Left ventricle myocardium inferior (tissue), 1 donor: ENCODE measurements around the gene ST6GALNAC3. TPM values are rescaled to one million over a fixed set of nuclear protein-coding genes. Genes with fewer than 3 reads are reported as not detected.

Experiments
- DNase-seq: peaks from one replicate; pipeline ENCODE4 v3.0.0-alpha.2; 2020
- H3K27ac ChIP-seq: fragments of 200-600 bp; replicated peaks from 2 replicates; pipeline ENCODE4 v1.8.0; 2021
- H3K27me3 ChIP-seq: fragments of 200-600 bp; 2 replicates; pipeline ENCODE4 v1.8.0; 2021; ENCODE audit warnings: low read depth
- H3K36me3 ChIP-seq: fragments of 200-600 bp; 2 replicates; pipeline ENCODE4 v1.8.0; 2021
- H3K4me1 ChIP-seq: fragments of 200-600 bp; 2 replicates; pipeline ENCODE4 v1.8.0; 2021
- H3K4me3 ChIP-seq: fragments of 200-600 bp; 2 replicates; pipeline ENCODE4 v1.8.0; 2021; ENCODE audit warnings: mild to moderate bottlenecking, moderate library complexity
- H3K9me3 ChIP-seq: fragments of 200-600 bp; replicated peaks from 2 replicates; pipeline ENCODE4 v1.8.0; 2021
- intact Hi-C: fragments of 100-400 bp; cut with micrococcal nuclease; formaldehyde crosslinking; loops from one replicate; pipeline ENCODE4 v1.11.0; 2022
- total RNA-seq: library from RNA; stranded (reverse); fragmentation: NEBNext Ultra II Directional; extraction: Animal tissue kit (Norgen Biotek cat#: 25700); gene quantifications from one replicate; pipeline ENCODE4 v1.2.1, GENCODE V29; 2021
- TF ChIP-seq, protein P1 (sequence below): fragments of 200-600 bp; IDR thresholded peaks from 2 replicates; pipeline ENCODE4 v1.8.0; 2021; ENCODE audit warnings: antibody characterized with exemption, mild to moderate bottlenecking, borderline replicate concordance
- donor health status: DM: no; HTN: yes; CAD: no; lungs with severe emphysema.

Gene ST6GALNAC3
- total RNA-seq, 1 donor from 2014 or later: 4.5 TPM

DNA sequence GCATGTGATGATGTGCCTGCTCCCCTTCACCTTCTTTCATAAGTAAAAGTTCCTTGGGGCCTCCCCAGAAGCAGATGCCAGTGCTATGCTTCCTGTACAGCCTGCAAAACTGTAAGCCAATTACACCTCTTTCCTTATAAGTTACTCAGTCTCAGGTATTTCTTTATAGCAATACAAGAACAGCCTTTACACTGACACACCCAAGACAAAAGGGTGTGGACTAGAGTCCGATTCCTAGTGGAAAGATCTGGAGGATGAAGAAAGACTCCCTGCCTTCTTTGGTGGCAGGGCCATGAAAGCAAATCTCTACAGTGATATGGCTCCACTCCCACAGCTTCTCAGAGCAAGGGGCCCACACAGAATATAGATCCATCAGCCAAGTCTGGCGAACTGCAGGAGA is 583.1 kb downstream of the ST6GALNAC3 start:
- no peak overlapping the region for H3K4me3 ChIP-seq
- H3K9me3 ChIP-seq: peaks cover 4% of the 10 kb centered on the region
- H3K27me3 ChIP-seq: no peaks in the 10 kb centered on the region
- H3K27ac ChIP-seq: no peak overlapping the region
- no peak for DNase-seq
- intact Hi-C loops: no loop called here
- H3K36me3 ChIP-seq: no peaks in the 10 kb centered on the region
- H3K4me1 ChIP-seq: no peaks in the 10 kb centered on the region
- TF ChIP-seq, protein P1, sequence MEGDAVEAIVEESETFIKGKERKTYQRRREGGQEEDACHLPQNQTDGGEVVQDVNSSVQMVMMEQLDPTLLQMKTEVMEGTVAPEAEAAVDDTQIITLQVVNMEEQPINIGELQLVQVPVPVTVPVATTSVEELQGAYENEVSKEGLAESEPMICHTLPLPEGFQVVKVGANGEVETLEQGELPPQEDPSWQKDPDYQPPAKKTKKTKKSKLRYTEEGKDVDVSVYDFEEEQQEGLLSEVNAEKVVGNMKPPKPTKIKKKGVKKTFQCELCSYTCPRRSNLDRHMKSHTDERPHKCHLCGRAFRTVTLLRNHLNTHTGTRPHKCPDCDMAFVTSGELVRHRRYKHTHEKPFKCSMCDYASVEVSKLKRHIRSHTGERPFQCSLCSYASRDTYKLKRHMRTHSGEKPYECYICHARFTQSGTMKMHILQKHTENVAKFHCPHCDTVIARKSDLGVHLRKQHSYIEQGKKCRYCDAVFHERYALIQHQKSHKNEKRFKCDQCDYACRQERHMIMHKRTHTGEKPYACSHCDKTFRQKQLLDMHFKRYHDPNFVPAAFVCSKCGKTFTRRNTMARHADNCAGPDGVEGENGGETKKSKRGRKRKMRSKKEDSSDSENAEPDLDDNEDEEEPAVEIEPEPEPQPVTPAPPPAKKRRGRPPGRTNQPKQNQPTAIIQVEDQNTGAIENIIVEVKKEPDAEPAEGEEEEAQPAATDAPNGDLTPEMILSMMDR: no peak

GRCh38 chr1:76659171-76659940 is 584.8 kb downstream of the ST6GALNAC3 start:
- TF ChIP-seq, protein P1: no peak
- peaks cover 7% of the 10 kb centered on the region for H3K9me3 ChIP-seq
- DNase-seq: no peak
- no peak overlapping the region for H3K27ac ChIP-seq
- intact Hi-C loops: no loop called here
- H3K4me1 ChIP-seq: no peaks in the 10 kb centered on the region
- H3K27me3 ChIP-seq: no peaks in the 10 kb centered on the region
- H3K4me3 ChIP-seq: no peak overlapping the region
- no peaks in the 10 kb centered on the region for H3K36me3 ChIP-seq

DNA sequence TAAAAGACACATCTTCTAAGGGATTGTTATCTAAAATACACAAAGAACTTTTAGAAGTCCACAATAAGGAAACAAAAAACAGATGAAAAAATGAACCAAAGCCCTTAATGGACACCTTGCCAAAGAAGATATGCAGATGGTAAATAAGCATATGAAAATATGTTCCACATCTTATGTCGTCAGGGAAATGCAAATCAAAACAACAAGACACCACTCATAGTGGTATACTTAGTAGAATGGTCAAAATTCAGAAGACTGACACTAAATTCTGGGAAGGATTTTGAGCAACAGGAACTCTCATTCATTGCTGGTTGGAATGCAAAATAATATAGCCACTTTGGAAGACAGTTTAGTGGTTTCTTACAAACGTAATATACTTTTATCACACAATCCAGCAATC is 587.0 kb downstream of the ST6GALNAC3 start:
- Histone ChIP-seq H3K9me3 (peaks cover 7% of the 10 kb centered on the region), H3K36me3 (no peaks in the 10 kb centered on the region), H3K4me1 (no peaks in the 10 kb centered on the region), H3K4me3 (no peak overlapping the region), H3K27me3 (no peaks in the 10 kb centered on the region), H3K27ac (no peak overlapping the region)
- TF ChIP-seq, protein P1: no peak
- DNase-seq: no peak
- intact Hi-C loops: no loop called here

- peak; percentile 14 for DNase-seq
- H3K4me1 ChIP-seq: no peaks in the 10 kb centered on the region
- H3K27me3 ChIP-seq: no peaks in the 10 kb centered on the region
- no peak overlapping the region for H3K4me3 ChIP-seq
- H3K9me3 ChIP-seq: peaks cover 16% of the 10 kb centered on the region
- intact Hi-C loops: no loop called here
- TF ChIP-seq, protein P1: no peak
- no peaks in the 10 kb centered on the region for H3K36me3 ChIP-seq
- H3K27ac ChIP-seq: no peak overlapping the region
These were observed 592.0 kb downstream of the ST6GALNAC3 start for GRCh38 chr1:76666499-76666898.

DNA sequence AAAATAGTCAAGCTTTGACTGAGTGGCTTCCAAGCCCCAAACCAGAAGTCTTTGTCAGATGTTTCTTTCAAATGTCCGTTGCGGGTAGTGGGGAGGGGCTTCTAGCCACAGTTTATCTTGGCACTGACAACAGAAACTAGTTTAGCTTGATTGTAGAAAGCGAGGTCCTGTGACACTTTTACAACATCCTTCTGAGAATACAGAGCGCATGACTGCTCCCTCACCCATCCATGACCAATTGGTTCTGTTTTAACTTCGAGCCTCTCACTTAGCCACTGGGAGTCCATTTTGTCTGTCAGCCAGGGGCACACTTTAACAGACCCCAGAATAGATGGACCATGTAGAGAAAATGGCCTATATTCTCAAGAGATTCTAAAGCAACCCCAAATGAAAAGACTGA is 593.5 kb downstream of the ST6GALNAC3 start:
- peaks cover 16% of the 10 kb centered on the region for H3K9me3 ChIP-seq

More for the DNA sequence above, 593.5 kb downstream of the ST6GALNAC3 start:
- DNase-seq: no peak
- TF ChIP-seq, protein P1: no peak
- intact Hi-C loops: no loop called here
- no peak overlapping the region for H3K4me3 ChIP-seq
- no peaks in the 10 kb centered on the region for H3K4me1 ChIP-seq
- H3K27me3 ChIP-seq: no peaks in the 10 kb centered on the region
- H3K27ac ChIP-seq: no peak overlapping the region
- H3K36me3 ChIP-seq: no peaks in the 10 kb centered on the region
